WTC11 (cell line): Measurements from ENCODE around the gene NSG2. TPM values are rescaled to one million over a fixed set of nuclear protein-coding genes. Genes with fewer than 3 reads are reported as not detected.

ENCODE experiments used
- ATAC-seq: fragments of 200-7000 bp; cut with Tn5 transposase; 2 replicates; pipeline ENCODE4 v1.10.0; 2021; ENCODE audit warnings: mild to moderate bottlenecking, moderate library complexity
- CTCF ChIA-PET: fragments of 300-600 bp; sonication (Branson Sonifier 250); formaldehyde crosslinking; loops from one replicate; lab custom pipeline; 2021; ENCODE audit warnings: antibody characterized with exemption; lab: Charles Lee
- POLR2A ChIA-PET: fragments of 350-600 bp; sonication (Branson Sonifier 250); formaldehyde crosslinking; loops from one replicate; lab custom pipeline; 2021; ENCODE audit warnings: antibody characterized with exemption; lab: Charles Lee
- DNase-seq: peaks from one replicate; pipeline ENCODE4 v3.0.0; 2021; ENCODE audit warnings: low spot score
- H3K27ac Mint-ChIP-seq: 2 replicates; pipeline ENCODE4 v1.8.0; 2021; ENCODE audit warnings: mixed read lengths
- H3K27me3 Mint-ChIP-seq: 2 replicates; pipeline ENCODE4 v1.8.0; 2021; ENCODE audit warnings: low read depth, mild to moderate bottlenecking, moderate library complexity, mixed read lengths
- H3K36me3 Mint-ChIP-seq: 2 replicates; pipeline ENCODE4 v1.8.0; 2021; ENCODE audit warnings: mixed read lengths
- H3K4me1 Mint-ChIP-seq: 2 replicates; pipeline ENCODE4 v1.8.0; 2022; ENCODE audit warnings: mixed read lengths
- H3K4me3 Mint-ChIP-seq: 2 replicates; pipeline ENCODE4 v1.8.0; 2021; ENCODE audit warnings: mild to moderate bottlenecking, moderate library complexity, mixed read lengths
- H3K9me3 Mint-ChIP-seq: 2 replicates; pipeline ENCODE4 v1.8.0; 2021; ENCODE audit warnings: mixed read lengths
- ATF1 ChIP-seq: sonication (generic); formaldehyde crosslinking; IDR thresholded peaks from 2 replicates; pipeline ENCODE4 v1.8.1; 2023; ENCODE audit warnings: mild to moderate bottlenecking, moderate library complexity, missing genetic modification reagents
- CREB1 ChIP-seq: sonication (generic); formaldehyde crosslinking; IDR thresholded peaks from 2 replicates; pipeline ENCODE4 v1.8.0; 2023; ENCODE audit warnings: mild to moderate bottlenecking, missing genetic modification reagents
- OVOL2 ChIP-seq: fragments of 250-450 bp; sonication (Bioruptor Pico); IDR thresholded peaks from 2 replicates; pipeline ENCODE4 v1.9.0; 2021; ENCODE audit warnings: mild to moderate bottlenecking, borderline replicate concordance
- TCF7 ChIP-seq: sonication (generic); formaldehyde crosslinking; IDR thresholded peaks from 2 replicates; pipeline ENCODE4 v1.8.0; 2022; ENCODE audit warnings: mild to moderate bottlenecking, low read depth, missing genetic modification reagents, moderate library complexity
- TEAD4 ChIP-seq: sonication (generic); formaldehyde crosslinking; IDR thresholded peaks from 2 replicates; pipeline ENCODE4 v1.8.0; 2022; ENCODE audit warnings: mild to moderate bottlenecking, missing genetic modification reagents
- ZNF396 ChIP-seq: fragments of 250-450 bp; sonication (Bioruptor Pico); IDR thresholded peaks from 2 replicates; pipeline ENCODE4 v1.8.0; 2021; ENCODE audit warnings: mild to moderate bottlenecking, moderate library complexity, borderline replicate concordance
- total RNA-seq: library from RNA; stranded (reverse); gene quantifications from 3 replicates; pipeline ENCODE4 v1.2.3, GENCODE V29; 2021
- TF ChIP-seq, protein P1 (sequence below): sonication (generic); formaldehyde crosslinking; IDR thresholded peaks from 2 replicates; pipeline ENCODE4 v1.8.0; 2023; ENCODE audit warnings: missing genetic modification reagents
- TF ChIP-seq, protein P2 (sequence below): sonication (generic); formaldehyde crosslinking; IDR thresholded peaks from 2 replicates; pipeline ENCODE4 v1.8.0; 2023; ENCODE audit warnings: mild to moderate bottlenecking, missing genetic modification reagents
- TF ChIP-seq, protein P3 (sequence below): sonication (generic); formaldehyde crosslinking; IDR thresholded peaks from 2 replicates; pipeline ENCODE4 v1.8.1; 2023; ENCODE audit warnings: mild to moderate bottlenecking, missing genetic modification reagents, borderline replicate concordance
- TF ChIP-seq, protein P4 (sequence below): sonication (generic); formaldehyde crosslinking; IDR thresholded peaks from 2 replicates; pipeline ENCODE4 v1.8.0; 2022; ENCODE audit warnings: mild to moderate bottlenecking, missing genetic modification reagents
- TF ChIP-seq, protein P5 (sequence below): sonication (generic); formaldehyde crosslinking; IDR thresholded peaks from 2 replicates; pipeline ENCODE4 v1.8.1; 2023; ENCODE audit warnings: mild to moderate bottlenecking, missing genetic modification reagents
- TF ChIP-seq, protein P6 (sequence below): sonication (generic); formaldehyde crosslinking; conservative IDR thresholded peaks from 2 replicates; pipeline ENCODE4 v1.8.1; 2023; ENCODE audit warnings: mild to moderate bottlenecking, low read depth, missing genetic modification reagents, moderate library complexity
- TF ChIP-seq, protein P7 (sequence below): sonication (generic); formaldehyde crosslinking; IDR thresholded peaks from 2 replicates; pipeline ENCODE4 v1.8.1; 2023; ENCODE audit warnings: mild to moderate bottlenecking, moderate library complexity, missing genetic modification reagents

The NSG2 gene
- total RNA-seq, 1 experiment from 2014 or later = not detected

DNA sequence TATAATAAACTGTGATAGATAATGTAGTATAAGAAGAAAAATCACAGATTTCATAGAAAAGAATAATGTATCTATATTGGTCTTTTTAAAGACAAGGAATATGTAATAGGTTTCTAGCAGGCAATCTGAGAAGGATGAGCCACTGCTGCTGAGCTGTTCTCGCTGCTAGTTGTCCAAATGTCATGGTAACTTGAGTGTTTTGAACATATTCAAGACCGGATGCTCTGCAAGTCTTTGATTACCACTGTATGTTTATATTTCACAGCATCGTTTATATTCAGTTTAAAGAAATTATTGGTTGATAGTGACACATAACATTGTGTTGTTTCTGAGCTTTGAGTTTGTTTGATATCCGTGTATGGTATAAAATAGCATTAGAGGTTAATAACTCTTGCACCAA, 47.0 kb upstream of the NSG2 start:
- Mint-ChIP-seq H3K27me3 (no peaks in the 10 kb centered on the region; the same call in none of the 2 replicates), H3K9me3 (no peaks in the 10 kb centered on the region), H3K36me3 (no peaks in the 10 kb centered on the region), H3K4me1 (no peaks in the 10 kb centered on the region), H3K27ac (no peak overlapping the region), H3K4me3 (no peak overlapping the region)
- DNase-seq = no peak
- ChIA-PET CTCF (interaction anchor here (1.0 to 1.3 kb wide), 2 partner anchors 14 to 383 kb away, joined by 3 to 5 read pairs; no protein-coding TSS in a partner anchor), POLR2A (no interaction called here)
- ATAC-seq = no peak
- TF ChIP-seq, protein P1, sequence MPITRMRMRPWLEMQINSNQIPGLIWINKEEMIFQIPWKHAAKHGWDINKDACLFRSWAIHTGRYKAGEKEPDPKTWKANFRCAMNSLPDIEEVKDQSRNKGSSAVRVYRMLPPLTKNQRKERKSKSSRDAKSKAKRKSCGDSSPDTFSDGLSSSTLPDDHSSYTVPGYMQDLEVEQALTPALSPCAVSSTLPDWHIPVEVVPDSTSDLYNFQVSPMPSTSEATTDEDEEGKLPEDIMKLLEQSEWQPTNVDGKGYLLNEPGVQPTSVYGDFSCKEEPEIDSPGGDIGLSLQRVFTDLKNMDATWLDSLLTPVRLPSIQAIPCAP (CRISPR knock-in tag) = no peak
- TF ChIP-seq, protein P2, sequence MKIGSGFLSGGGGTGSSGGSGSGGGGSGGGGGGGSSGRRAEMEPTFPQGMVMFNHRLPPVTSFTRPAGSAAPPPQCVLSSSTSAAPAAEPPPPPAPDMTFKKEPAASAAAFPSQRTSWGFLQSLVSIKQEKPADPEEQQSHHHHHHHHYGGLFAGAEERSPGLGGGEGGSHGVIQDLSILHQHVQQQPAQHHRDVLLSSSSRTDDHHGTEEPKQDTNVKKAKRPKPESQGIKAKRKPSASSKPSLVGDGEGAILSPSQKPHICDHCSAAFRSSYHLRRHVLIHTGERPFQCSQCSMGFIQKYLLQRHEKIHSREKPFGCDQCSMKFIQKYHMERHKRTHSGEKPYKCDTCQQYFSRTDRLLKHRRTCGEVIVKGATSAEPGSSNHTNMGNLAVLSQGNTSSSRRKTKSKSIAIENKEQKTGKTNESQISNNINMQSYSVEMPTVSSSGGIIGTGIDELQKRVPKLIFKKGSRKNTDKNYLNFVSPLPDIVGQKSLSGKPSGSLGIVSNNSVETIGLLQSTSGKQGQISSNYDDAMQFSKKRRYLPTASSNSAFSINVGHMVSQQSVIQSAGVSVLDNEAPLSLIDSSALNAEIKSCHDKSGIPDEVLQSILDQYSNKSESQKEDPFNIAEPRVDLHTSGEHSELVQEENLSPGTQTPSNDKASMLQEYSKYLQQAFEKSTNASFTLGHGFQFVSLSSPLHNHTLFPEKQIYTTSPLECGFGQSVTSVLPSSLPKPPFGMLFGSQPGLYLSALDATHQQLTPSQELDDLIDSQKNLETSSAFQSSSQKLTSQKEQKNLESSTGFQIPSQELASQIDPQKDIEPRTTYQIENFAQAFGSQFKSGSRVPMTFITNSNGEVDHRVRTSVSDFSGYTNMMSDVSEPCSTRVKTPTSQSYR = no peak
- no peak for TF ChIP-seq TCF7 (CRISPR knock-in tag)
- TF ChIP-seq, protein P3, sequence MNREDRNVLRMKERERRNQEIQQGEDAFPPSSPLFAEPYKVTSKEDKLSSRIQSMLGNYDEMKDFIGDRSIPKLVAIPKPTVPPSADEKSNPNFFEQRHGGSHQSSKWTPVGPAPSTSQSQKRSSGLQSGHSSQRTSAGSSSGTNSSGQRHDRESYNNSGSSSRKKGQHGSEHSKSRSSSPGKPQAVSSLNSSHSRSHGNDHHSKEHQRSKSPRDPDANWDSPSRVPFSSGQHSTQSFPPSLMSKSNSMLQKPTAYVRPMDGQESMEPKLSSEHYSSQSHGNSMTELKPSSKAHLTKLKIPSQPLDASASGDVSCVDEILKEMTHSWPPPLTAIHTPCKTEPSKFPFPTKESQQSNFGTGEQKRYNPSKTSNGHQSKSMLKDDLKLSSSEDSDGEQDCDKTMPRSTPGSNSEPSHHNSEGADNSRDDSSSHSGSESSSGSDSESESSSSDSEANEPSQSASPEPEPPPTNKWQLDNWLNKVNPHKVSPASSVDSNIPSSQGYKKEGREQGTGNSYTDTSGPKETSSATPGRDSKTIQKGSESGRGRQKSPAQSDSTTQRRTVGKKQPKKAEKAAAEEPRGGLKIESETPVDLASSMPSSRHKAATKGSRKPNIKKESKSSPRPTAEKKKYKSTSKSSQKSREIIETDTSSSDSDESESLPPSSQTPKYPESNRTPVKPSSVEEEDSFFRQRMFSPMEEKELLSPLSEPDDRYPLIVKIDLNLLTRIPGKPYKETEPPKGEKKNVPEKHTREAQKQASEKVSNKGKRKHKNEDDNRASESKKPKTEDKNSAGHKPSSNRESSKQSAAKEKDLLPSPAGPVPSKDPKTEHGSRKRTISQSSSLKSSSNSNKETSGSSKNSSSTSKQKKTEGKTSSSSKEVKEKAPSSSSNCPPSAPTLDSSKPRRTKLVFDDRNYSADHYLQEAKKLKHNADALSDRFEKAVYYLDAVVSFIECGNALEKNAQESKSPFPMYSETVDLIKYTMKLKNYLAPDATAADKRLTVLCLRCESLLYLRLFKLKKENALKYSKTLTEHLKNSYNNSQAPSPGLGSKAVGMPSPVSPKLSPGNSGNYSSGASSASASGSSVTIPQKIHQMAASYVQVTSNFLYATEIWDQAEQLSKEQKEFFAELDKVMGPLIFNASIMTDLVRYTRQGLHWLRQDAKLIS (CRISPR knock-in tag) = no peak
- TF ChIP-seq ATF1 = no peak
- no peak for TF ChIP-seq OVOL2 (CRISPR knock-in tag)
- TF ChIP-seq, protein P4, sequence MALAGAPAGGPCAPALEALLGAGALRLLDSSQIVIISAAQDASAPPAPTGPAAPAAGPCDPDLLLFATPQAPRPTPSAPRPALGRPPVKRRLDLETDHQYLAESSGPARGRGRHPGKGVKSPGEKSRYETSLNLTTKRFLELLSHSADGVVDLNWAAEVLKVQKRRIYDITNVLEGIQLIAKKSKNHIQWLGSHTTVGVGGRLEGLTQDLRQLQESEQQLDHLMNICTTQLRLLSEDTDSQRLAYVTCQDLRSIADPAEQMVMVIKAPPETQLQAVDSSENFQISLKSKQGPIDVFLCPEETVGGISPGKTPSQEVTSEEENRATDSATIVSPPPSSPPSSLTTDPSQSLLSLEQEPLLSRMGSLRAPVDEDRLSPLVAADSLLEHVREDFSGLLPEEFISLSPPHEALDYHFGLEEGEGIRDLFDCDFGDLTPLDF (CRISPR knock-in tag) = no peak
- TF ChIP-seq TEAD4 (CRISPR knock-in tag) = no peak
- TF ChIP-seq, protein P5, sequence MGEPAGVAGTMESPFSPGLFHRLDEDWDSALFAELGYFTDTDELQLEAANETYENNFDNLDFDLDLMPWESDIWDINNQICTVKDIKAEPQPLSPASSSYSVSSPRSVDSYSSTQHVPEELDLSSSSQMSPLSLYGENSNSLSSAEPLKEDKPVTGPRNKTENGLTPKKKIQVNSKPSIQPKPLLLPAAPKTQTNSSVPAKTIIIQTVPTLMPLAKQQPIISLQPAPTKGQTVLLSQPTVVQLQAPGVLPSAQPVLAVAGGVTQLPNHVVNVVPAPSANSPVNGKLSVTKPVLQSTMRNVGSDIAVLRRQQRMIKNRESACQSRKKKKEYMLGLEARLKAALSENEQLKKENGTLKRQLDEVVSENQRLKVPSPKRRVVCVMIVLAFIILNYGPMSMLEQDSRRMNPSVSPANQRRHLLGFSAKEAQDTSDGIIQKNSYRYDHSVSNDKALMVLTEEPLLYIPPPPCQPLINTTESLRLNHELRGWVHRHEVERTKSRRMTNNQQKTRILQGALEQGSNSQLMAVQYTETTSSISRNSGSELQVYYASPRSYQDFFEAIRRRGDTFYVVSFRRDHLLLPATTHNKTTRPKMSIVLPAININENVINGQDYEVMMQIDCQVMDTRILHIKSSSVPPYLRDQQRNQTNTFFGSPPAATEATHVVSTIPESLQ (CRISPR knock-in tag) = no peak
- TF ChIP-seq, protein P6, sequence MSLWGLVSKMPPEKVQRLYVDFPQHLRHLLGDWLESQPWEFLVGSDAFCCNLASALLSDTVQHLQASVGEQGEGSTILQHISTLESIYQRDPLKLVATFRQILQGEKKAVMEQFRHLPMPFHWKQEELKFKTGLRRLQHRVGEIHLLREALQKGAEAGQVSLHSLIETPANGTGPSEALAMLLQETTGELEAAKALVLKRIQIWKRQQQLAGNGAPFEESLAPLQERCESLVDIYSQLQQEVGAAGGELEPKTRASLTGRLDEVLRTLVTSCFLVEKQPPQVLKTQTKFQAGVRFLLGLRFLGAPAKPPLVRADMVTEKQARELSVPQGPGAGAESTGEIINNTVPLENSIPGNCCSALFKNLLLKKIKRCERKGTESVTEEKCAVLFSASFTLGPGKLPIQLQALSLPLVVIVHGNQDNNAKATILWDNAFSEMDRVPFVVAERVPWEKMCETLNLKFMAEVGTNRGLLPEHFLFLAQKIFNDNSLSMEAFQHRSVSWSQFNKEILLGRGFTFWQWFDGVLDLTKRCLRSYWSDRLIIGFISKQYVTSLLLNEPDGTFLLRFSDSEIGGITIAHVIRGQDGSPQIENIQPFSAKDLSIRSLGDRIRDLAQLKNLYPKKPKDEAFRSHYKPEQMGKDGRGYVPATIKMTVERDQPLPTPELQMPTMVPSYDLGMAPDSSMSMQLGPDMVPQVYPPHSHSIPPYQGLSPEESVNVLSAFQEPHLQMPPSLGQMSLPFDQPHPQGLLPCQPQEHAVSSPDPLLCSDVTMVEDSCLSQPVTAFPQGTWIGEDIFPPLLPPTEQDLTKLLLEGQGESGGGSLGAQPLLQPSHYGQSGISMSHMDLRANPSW (CRISPR knock-in tag) = no peak
- TF ChIP-seq CREB1 (CRISPR knock-in tag) = no peak

DNA sequence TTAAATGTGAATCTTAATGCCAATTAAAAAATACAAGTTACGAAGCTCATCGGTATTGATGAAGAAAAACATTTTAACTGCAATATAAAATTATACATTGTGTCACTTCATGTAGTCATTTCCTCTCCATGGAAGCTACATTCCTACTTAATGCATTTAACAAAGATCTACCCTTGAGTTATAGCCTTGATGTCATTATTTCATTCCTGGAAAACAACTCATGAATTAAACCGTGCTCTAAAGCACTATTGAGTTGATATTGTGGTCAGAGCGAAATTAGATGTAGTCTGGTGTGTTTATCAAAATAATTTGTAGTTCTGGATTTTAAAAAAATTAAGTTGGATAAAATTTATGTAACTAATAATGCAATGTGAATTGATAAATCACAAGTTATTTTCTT, 45.4 kb upstream of the NSG2 start:
- no peak for ATAC-seq

More for the DNA sequence above, 45.4 kb upstream of the NSG2 start:
- ChIA-PET CTCF (no interaction called here), POLR2A (no interaction called here)
- no peak for DNase-seq
- no peak overlapping the region for H3K4me3 Mint-ChIP-seq
- H3K36me3 Mint-ChIP-seq = no peaks in the 10 kb centered on the region
- no peak overlapping the region for H3K27ac Mint-ChIP-seq
- H3K27me3 Mint-ChIP-seq = peaks cover 2% of the 10 kb centered on the region
- TF ChIP-seq, protein P7, sequence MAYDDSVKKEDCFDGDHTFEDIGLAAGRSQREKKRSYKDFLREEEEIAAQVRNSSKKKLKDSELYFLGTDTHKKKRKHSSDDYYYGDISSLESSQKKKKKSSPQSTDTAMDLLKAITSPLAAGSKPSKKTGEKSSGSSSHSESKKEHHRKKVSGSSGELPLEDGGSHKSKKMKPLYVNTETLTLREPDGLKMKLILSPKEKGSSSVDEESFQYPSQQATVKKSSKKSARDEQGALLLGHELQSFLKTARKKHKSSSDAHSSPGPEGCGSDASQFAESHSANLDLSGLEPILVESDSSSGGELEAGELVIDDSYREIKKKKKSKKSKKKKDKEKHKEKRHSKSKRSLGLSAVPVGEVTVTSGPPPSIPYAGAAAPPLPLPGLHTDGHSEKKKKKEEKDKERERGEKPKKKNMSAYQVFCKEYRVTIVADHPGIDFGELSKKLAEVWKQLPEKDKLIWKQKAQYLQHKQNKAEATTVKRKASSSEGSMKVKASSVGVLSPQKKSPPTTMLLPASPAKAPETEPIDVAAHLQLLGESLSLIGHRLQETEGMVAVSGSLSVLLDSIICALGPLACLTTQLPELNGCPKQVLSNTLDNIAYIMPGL = no peak
- no peak for TF ChIP-seq ZNF396 (CRISPR knock-in tag)
- no peaks in the 10 kb centered on the region for H3K9me3 Mint-ChIP-seq
- H3K4me1 Mint-ChIP-seq = no peaks in the 10 kb centered on the region
